B cell (primary cell): ENCODE data around the gene PRRC2B. TPM values are rescaled to one million over a fixed set of nuclear protein-coding genes. Genes with fewer than 3 reads are reported as not detected.

Source experiments
- ATAC-seq: fragments of 200-7000 bp; cut with Tn5 transposase; one replicate; pipeline ENCODE4 v1.10.0; 2021; ENCODE audit warnings: low read depth, mild to moderate bottlenecking, moderate number of reproducible peaks, moderate library complexity
- CTCF ChIA-PET: fragments of 350-600 bp; sonication (Branson Sonifier 250); formaldehyde crosslinking; loops from one replicate; lab custom pipeline; 2021; ENCODE audit warnings: antibody characterized with exemption, inconsistent platforms; lab: Charles Lee
- POLR2A ChIA-PET: fragments of 350-600 bp; sonication (Branson Sonifier 250); formaldehyde crosslinking; loops from one replicate; lab custom pipeline; 2021; ENCODE audit warnings: antibody characterized with exemption; lab: Charles Lee
- DNase-seq: peaks from one replicate; pipeline ENCODE4 v3.0.0; 2013
- H2AFZ ChIP-seq: 2 replicates; pipeline ENCODE4 v1.6.1; 2012; ENCODE audit warnings: mild to moderate bottlenecking, low read depth, low read length; ENCODE audit not compliant: insufficient read depth, poor library complexity, severe bottlenecking
- H3K27ac ChIP-seq, 2 donors: 1 replicate in 1 of 2; 2 replicates in 1 of 2; pipeline ENCODE4 v1.5.1; 2012 to 2013; ENCODE audit warnings: low read length in 2 of 2, mild to moderate bottlenecking in 2 of 2, moderate library complexity in 1 of 2
- H3K27me3 ChIP-seq, 4 experiments: fragments of 200-600 bp in 1 of 4; sonication (generic) in 1 of 4; replicated peaks in 1 of 4; 1 replicate in 2 of 4; 2 replicates in 2 of 4; pipeline versions ENCODE4 v1.6.1 to v1.7.0; 2013 to 2016; ENCODE audit warnings: low read length in 3 of 4, mild to moderate bottlenecking in 2 of 4, mixed read lengths in 1 of 4, moderate library complexity in 1 of 4; ENCODE audit not compliant: insufficient read depth in 4 of 4, control insufficient read depth in 3 of 4; ENCODE audit errors: control extremely low read depth in 1 of 4
- H3K36me3 ChIP-seq, 2 experiments: replicated peaks in 1 of 2; 1 replicate in 1 of 2; 2 replicates in 1 of 2; pipeline versions ENCODE4 v1.6.1 to v1.7.1; 2013; ENCODE audit warnings: low read length in 1 of 2; ENCODE audit not compliant: insufficient read depth in 2 of 2, control insufficient read depth in 1 of 2; ENCODE audit errors: control extremely low read depth in 1 of 2, extremely low read depth in 1 of 2
- H3K4me1 ChIP-seq, 2 donors: fragments of 200-600 bp in 1 of 2; sonication (generic) in 1 of 2; 1 replicate in 1 of 2; 2 replicates in 1 of 2; pipeline versions ENCODE4 v1.5.1 to v1.6.1; 2013 to 2017; ENCODE audit warnings: low read length in 2 of 2; ENCODE audit not compliant: control insufficient read depth in 2 of 2, insufficient read depth in 2 of 2
- H3K4me2 ChIP-seq: replicated peaks from 2 replicates; pipeline ENCODE3; 2012; ENCODE audit warnings: mild to moderate bottlenecking, low read depth, low read length; ENCODE audit not compliant: poor library complexity, severe bottlenecking
- H3K4me3 ChIP-seq, 5 experiments: fragments of 200-600 bp in 1 of 5; sonication (generic) in 1 of 5; 1 replicate in 3 of 5; 2 replicates in 2 of 5; pipeline versions ENCODE4 v1.5.1 to v1.7.0; 2011 to 2016; ENCODE audit warnings: low read length in 4 of 5, mild to moderate bottlenecking in 4 of 5, low read depth in 2 of 5, control low read depth in 1 of 5, moderate library complexity in 1 of 5; ENCODE audit not compliant: insufficient read depth in 1 of 5; ENCODE audit errors: control extremely low read depth in 1 of 5, extremely low read depth in 1 of 5
- H3K79me2 ChIP-seq: fragments of 200-600 bp; sonication (generic); one replicate; pipeline ENCODE4 v1.6.0; 2016; ENCODE audit warnings: low read length; ENCODE audit not compliant: control insufficient read depth, insufficient read depth
- H3K9ac ChIP-seq: fragments of 200-600 bp; sonication (generic); 2 replicates; pipeline ENCODE4 v1.6.1; 2017; ENCODE audit warnings: mild to moderate bottlenecking, low read length, moderate library complexity
- H3K9me3 ChIP-seq, 3 donors: one replicate each; pipeline versions ENCODE4 v1.6.1 to v1.7.1; 2013; ENCODE audit warnings: low read length in 2 of 3; ENCODE audit not compliant: control insufficient read depth in 2 of 3, insufficient read depth in 1 of 3; ENCODE audit errors: control extremely low read depth in 1 of 3
- H4K20me1 ChIP-seq: 2 replicates; pipeline ENCODE4 v1.6.0; 2012; ENCODE audit warnings: mild to moderate bottlenecking, low read length; ENCODE audit not compliant: insufficient read depth, control insufficient read depth, poor library complexity, severe bottlenecking
- H3K27ac Mint-ChIP-seq: one replicate; pipeline ENCODE4 v1.8.0; 2021; ENCODE audit warnings: mixed read lengths
- H3K27me3 Mint-ChIP-seq: one replicate; pipeline ENCODE4 v1.8.0; 2021; ENCODE audit warnings: mixed read lengths
- H3K4me1 Mint-ChIP-seq: one replicate; pipeline ENCODE4 v1.8.0; 2021; ENCODE audit warnings: mixed read lengths
- H3K4me3 Mint-ChIP-seq: one replicate; pipeline ENCODE4 v1.8.0; 2021; ENCODE audit warnings: mixed read lengths
- H3K9me3 Mint-ChIP-seq: one replicate; pipeline ENCODE4 v1.8.0; 2022; ENCODE audit warnings: mixed read lengths; ENCODE audit not compliant: insufficient read depth
- CTCF ChIP-seq: fragments of 200-600 bp; IDR thresholded peaks from one replicate; pipeline ENCODE4 v1.8.0; 2022; ENCODE audit warnings: antibody characterized with exemption, mild to moderate bottlenecking
- EZH2 ChIP-seq: IDR thresholded peaks from 2 replicates; pipeline ENCODE4 v1.6.1; 2012; ENCODE audit warnings: borderline replicate concordance, low read depth, mild to moderate bottlenecking, moderate library complexity, low read length; ENCODE audit not compliant: insufficient read depth, poor library complexity, severe bottlenecking
- WGBS: methylation state at CpG from one replicate; pipeline ENCODE4 v1.1.5; 2013; ENCODE audit warnings: missing lambda C conversion rate; ENCODE audit not compliant: insufficient coverage; 5-methylcytosine and 5-hydroxymethylcytosine counted together
- intact Hi-C: fragments of 100-400 bp; cut with micrococcal nuclease; formaldehyde crosslinking; loops from one replicate; pipeline ENCODE4 v1.10.0; 2022
- polyA plus RNA-seq: library from polyadenylated mRNA; depleted of rRNA; stranded (reverse); fragments of >200 nt; gene quantifications from 2 replicates; pipeline ENCODE4 v1.2.3, GENCODE V29; 2012
- total RNA-seq, 2 donors: library from RNA; stranded (reverse); fragments of 120-200 nt in 1 of 2; gene quantifications; 1 replicate in 1 of 2; 2 replicates in 1 of 2; pipeline versions ENCODE4 v1.2.3 to v1.2.4, GENCODE V29; 2013 to 2022

Gene PRRC2B
- total and polyA plus RNA-seq, 2 donors (not counting 1 experiment from before 2014, with no cell fraction given): 63.9 to 268 TPM

- H3K79me2 ChIP-seq: peaks cover 23% of the 10 kb centered on the region
- 92% methylated on average over 6 of the region's 6 CpGs for WGBS
- H3K9me3 ChIP-seq: no peaks in the 10 kb centered on the region
- no peak overlapping the region for H3K9ac ChIP-seq
- Mint-ChIP-seq H3K4me3 (no peak overlapping the region), H3K9me3 (no peaks in the 10 kb centered on the region), H3K27ac (no peak overlapping the region), H3K4me1 (no peaks in the 10 kb centered on the region), H3K27me3 (no peaks in the 10 kb centered on the region)
- H3K4me2 ChIP-seq: no peak overlapping the region
- peaks cover 12 to 98% of the 10 kb centered on the region in 2 experiments for H3K36me3 ChIP-seq
- H3K27ac ChIP-seq: no peak overlapping the region
- no peak overlapping the region for H2AFZ ChIP-seq
- no peak for ATAC-seq
- TF ChIP-seq EZH2 (no peak), CTCF (no peak)
- ChIA-PET CTCF (interaction anchor here (0.8 kb wide), 1 partner anchor 29 kb away, joined by 4 read pairs; no protein-coding TSS in a partner anchor), POLR2A (no interaction called here)
- peaks cover 87% of the 10 kb centered on the region for H4K20me1 ChIP-seq
- H3K4me1 ChIP-seq: no peaks in the 10 kb centered on the region
- intact Hi-C loops: no loop called here
- DNase-seq: no peak
- H3K27me3 ChIP-seq: no peaks in the 10 kb centered on the region
- no peak overlapping the region for H3K4me3 ChIP-seq
Measured at GRCh38 chr9:131492070-131492469, 98.2 kb downstream of the PRRC2B start.

- intact Hi-C loops: no loop called here
- H3K27ac Mint-ChIP-seq: no peak overlapping the region
- CTCF ChIA-PET: no interaction called here
Measured at GRCh38 chr9:131494296-131494870, 100.5 kb downstream of the PRRC2B start.

More at GRCh38 chr9:131494296-131494870, 100.5 kb downstream of the PRRC2B start:
- no peak overlapping the region for H3K4me3 Mint-ChIP-seq
- no peak overlapping the region for H3K4me3 ChIP-seq
- peaks cover 19% of the 10 kb centered on the region for H3K79me2 ChIP-seq
- no peaks in the 10 kb centered on the region for H3K27me3 ChIP-seq
- H3K9ac ChIP-seq: no peak overlapping the region
- 96% methylated on average over 18 of the region's 22 CpGs for whole genome bisulfite sequencing
- no peak overlapping the region for H3K27ac ChIP-seq
- H3K9me3 Mint-ChIP-seq: no peaks in the 10 kb centered on the region
- no peaks in the 10 kb centered on the region for H3K4me1 Mint-ChIP-seq
- H4K20me1 ChIP-seq: peaks cover 89% of the 10 kb centered on the region
- ATAC-seq (no peak), DNase-seq (no peak)
- H3K4me1 ChIP-seq: no peaks in the 10 kb centered on the region
- no peak for TF ChIP-seq CTCF
- no peak for TF ChIP-seq EZH2
- H3K4me2 ChIP-seq: no peak overlapping the region
- H3K36me3 ChIP-seq: peaks cover 11 to 96% of the 10 kb centered on the region in 2 experiments
- H3K27me3 Mint-ChIP-seq: no peaks in the 10 kb centered on the region
- POLR2A ChIA-PET: no interaction called here
- H3K9me3 ChIP-seq: no peaks in the 10 kb centered on the region
- H2AFZ ChIP-seq: no peak overlapping the region
